NCI-H1436 treated with DMSO at 0.1 percent for 48 hours (cell line): ENCODE data around the gene AK3.

Experiments used
- DNase-seq: peaks from one replicate; lab custom pipeline; 2025; lab: John Stamatoyannopoulos, UW

The AK3 gene

GRCh38 chr9:4748612-4749011 lies 7.6 kb upstream of the AK3 start:
- DNase-seq: no peak

DNA sequence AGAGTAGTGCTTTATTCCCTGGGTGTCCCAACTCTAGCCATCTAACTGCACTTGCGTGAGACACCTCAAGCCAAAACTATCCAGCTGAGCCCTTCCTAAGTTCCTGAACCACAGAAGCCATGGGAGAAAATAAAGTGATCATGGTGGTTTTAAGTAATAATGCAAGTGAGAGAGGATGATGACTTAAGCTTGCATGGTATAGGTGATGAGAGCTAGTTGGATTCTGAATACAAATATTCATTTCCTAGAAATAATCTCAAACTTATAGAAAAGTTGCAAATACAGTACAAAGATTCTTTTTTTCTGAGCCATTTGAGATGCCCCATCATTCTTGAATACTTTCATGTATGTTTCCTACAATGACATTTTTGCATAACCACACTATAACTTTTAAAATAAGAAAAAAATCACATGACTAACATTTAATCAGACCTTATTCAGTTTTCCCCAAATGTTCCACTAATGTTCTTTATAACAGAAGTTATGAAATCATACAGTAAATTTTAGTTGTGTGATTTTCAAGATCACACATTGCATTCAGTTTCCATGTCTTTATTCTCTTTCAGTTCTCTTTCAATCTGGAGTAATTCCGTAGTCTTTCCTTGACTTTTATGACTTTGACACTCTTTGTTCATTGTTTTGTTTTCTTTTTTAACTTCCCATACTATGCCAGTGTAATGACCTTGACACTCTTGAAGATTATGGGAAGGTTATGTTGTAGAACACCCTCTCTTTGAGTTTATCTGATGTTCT lies 5.5 kb upstream of the AK3 start:
- no peak for DNase-seq

DNA sequence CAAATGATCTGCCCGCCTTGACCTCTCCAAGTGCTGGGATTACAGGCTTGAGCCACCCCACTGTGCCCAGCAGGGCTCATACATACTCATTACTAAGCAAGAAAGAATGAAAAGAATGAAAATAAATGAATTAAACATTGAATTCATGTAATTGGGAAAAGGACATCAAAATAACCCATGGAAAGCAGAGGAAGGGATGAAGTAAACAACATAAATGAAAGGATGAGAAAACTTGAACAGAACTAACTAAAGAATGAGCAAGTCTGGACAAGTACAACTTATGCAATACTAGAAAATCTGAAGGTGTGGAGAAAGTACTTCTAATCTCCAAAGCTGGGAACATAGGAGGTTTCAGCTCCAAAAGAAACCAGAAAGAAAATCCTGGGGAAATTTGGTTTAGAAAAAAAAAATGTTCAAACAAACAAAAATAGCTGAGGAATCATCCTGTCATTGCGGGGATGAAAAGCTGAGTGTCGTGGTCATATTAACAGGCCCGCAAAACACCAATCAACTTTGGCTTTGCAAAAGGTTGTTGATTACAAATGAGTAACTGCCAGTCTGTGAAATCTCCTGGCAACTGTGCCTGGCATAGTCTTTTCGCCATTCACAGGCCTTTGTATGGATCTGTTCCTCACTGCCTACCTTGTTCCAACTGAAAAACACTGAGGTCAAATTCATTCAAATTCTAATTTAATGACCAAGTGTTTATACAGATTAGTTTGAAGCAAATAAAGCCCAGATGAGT lies 2.3 kb upstream of the AK3 start:
- DNase-seq: no peak

- DNase-seq: no peak
Observed at GRCh38 chr9:4742246-4742645, 1.2 kb upstream of the AK3 start.

DNA sequence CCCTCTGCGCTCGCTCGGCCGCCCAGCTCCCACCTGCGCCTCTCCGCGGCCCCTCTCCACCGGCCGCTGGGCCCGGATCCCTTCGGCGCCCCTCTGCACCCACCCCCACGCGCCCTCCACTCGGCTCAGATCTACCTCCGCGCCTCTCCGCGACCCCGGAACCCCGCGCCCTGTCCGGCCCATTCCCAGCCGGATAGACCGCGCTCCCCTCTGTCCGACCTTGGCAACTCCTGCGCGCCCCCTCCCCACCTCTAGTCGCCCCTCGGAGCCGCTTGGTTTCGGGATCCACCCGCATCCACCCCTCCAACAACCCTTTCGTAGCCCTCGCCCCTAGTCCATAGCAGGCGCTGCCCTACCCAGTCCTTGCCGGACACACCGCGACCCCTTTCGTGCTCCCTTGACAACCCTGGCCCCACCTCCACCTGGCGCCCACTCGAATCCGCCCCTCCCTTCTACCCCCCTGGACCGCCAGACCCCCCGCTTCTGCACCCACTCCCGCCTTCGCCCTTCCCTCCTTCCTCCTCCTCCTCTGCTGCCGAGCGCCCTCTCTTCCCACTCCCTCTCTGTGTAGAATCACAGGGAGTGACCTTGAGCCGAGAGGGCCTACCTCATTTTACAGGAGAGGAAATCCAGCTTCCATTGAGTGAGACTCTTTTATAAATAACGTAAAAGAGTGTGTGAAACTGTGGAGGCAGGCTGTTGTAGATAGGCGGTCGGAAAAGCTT lies 525 bp upstream of the AK3 start:
- DNase-seq: no peak

GRCh38 chr9:4740388-4740637 lies 689 bp downstream of the AK3 start:
- DNase-seq: no peak

DNA sequence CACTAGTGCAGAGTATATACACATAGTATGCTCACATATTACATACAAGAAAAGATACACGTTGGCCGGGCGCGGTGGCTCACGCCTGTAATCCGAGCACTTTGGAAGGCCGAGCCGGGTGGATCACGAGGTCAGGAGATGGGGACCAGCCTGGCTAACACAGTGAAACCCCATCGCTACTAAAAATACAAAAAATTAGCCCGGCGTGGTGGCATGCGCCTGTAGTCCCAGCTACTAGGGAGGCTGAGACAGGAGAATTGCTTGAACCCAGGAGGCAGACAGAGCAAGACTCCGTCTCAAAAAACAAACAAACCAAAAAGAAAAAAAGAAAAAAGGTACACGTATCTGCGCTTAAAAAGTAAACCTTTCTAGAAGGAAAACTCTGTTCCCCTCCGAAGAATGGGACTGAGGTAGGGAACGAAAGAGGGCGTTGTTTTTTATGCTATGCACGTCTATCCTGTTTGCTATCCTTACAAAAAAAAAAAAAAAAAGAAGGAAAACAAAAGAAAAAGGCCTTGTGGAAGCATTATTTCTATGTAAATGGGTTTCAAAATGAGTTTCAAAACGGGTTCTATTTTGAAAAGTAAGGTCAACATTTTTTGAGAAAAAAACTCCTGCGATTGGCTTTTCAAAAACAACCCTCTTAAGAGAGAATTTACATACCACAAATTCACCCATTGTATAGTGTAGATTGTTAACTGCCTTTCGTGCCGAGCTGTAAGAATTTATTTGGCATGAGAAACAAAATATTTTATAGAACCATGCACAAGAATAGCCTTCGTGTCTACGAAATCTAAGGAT lies 1.2 kb downstream of the AK3 start:
- DNase-seq: no peak

- DNase-seq: no peak
Observed at GRCh38 chr9:4738866-4739586, 2.0 kb downstream of the AK3 start.

DNA sequence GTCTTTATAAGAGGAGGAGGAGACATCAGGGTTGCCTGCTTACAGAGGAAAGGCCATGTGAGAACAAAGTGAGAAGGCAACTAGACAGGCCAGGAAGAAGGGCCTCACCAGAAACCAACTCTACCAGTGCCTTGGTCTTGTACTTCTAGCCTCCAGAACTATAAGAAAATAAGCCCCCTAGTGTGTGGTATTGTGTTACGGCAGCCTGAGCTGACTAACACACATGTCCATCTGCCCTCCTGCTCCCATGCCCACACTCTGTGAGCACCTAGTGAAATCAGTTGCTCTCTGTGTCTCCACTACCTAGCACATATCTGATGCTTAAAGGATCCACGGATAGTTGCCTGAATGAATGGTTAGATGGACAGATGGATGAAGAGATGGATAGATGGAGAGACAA lies 6.9 kb downstream of the AK3 start:
- DNase-seq: no peak

- DNase-seq: no peak
Observed at GRCh38 chr9:4732890-4733289, 8.1 kb downstream of the AK3 start.

- DNase-seq: no peak
Observed at GRCh38 chr9:4727593-4727992, 13.4 kb downstream of the AK3 start.

GRCh38 chr9:4725706-4726442 lies 15.1 kb downstream of the AK3 start:
- no peak for DNase-seq

DNA sequence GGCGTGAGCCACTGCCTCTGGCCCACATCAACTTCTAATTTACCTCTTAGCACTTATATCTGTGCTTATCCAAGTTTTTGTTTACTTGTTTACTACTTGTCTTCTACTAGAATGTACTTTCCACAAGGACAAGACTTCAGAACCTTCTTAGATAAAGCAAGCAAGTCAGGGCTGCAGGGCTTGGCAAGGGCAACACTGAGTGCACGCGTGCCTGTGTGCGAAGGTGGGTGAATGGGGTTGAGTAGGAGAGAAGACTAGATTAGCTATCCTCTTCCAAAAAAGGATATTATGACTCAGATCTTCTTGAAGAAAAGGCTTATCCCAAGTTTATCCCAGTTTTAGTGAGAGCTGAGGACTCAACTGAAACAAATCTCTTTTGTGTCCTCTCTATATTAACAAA lies 19.3 kb downstream of the AK3 start:
- no peak for DNase-seq

GRCh38 chr9:4718911-4719310 lies 22.1 kb downstream of the AK3 start:
- no peak for DNase-seq

DNA sequence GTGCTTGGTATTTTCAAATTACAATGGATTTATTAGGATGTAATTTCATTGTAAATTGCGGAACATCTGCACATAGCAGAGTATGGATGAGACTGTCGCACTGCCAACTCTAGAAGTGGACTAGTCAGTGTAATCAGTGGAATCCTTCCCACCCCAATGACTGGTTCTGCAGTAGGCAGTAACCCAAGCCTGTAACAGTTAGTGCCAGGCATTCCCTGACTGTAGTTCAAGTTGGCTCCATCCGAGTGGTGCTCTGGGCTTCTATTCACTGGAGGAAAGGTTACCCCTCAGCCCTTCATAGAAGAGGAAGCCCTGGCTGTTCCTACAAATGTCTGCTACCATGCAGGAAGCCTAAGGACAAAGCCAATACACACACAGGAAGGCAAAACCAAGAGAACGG lies 23.2 kb downstream of the AK3 start:
- no peak for DNase-seq

- no peak for DNase-seq
Observed at GRCh38 chr9:4716163-4716562, 24.8 kb downstream of the AK3 start.

DNA sequence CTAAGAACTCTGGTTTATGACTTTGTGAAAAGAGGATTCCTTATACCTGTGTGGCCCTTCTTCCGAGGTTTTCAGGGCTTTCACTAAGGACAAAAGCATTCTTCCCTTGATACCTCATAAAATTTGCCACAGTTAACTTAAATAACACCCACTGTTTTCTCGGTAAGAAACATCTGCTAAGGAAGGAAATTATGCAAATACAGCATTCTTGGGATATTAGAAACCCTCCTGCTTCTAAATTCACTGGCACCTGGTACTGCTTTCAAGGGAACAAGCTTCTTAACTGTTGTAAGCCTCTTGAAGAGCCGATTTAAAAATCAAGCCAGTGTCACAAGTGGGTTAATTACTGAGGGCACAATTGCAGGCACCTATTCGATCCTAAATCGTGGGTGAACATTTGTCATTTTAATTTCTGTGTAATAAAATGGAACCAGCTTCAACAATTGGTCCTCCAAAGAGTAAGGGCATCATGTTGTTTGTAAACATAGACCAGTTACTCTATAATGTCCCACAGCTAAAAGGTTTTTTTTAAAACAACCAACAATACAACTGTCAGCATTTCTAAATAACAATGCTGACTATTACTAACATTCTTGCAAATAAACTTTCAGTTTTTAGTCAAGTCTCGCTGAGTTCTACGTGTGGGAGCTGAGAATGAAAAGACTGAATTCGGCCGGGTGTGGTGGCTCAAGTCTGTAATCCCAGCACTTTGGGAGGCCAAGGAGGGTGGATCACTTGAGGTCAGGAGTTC lies 26.6 kb downstream of the AK3 start:
- DNase-seq: no peak

GRCh38 chr9:4713849-4714248 lies 27.2 kb downstream of the AK3 start:
- DNase-seq: no peak

GRCh38 chr9:4709380-4709779 lies 31.6 kb downstream of the AK3 start:
- no peak for DNase-seq

- DNase-seq: no peak
Observed at GRCh38 chr9:4706971-4707622, 33.9 kb downstream of the AK3 start.
